Neural cell (in vitro differentiated cells): ENCODE data around the gene RHEBL1. TPM values are rescaled to one million over a fixed set of nuclear protein-coding genes. Genes with fewer than 3 reads are reported as not detected.
"Not testable (repeated sequence)": the region's sequence is repeated elsewhere in the genome, so short reads cannot be mapped to it uniquely, and the experiment has no call there.

Experiments
- H2AFZ ChIP-seq: fragments of 200-600, 300-800 bp; sonication (generic), shearing (Covaris generic); 2 replicates; pipeline ENCODE4 v1.6.0; 2014; ENCODE audit warnings: low read depth, mild to moderate bottlenecking, antibody characterized with exemption, low read length, moderate library complexity
- H3F3A ChIP-seq: fragments of 200-600 bp; shearing (Covaris generic); 2 replicates; pipeline ENCODE4 v1.6.1; 2016; ENCODE audit warnings: mild to moderate bottlenecking, moderate library complexity, mixed read lengths, antibody characterized with exemption, low read length; ENCODE audit not compliant: insufficient read depth, poor library complexity, severe bottlenecking
- H3K27ac ChIP-seq: fragments of 200-600, 300-800 bp; sonication (generic), shearing (Covaris generic); 2 replicates; pipeline ENCODE4 v1.5.1; 2014; ENCODE audit warnings: mild to moderate bottlenecking, low read length, moderate library complexity
- H3K27me3 ChIP-seq: fragments of 300-800, 200-600 bp; sonication (generic), shearing (Covaris generic); 2 replicates; pipeline ENCODE4 v1.6.0; 2014; ENCODE audit warnings: mild to moderate bottlenecking, low read depth, low read length, moderate library complexity; ENCODE audit not compliant: insufficient read depth
- H3K36me3 ChIP-seq: fragments of 300-800, 200-600 bp; sonication (generic), shearing (Covaris generic); 2 replicates; pipeline ENCODE4 v1.5.1; 2014; ENCODE audit warnings: mild to moderate bottlenecking, antibody characterized with exemption, low read length, moderate library complexity; ENCODE audit not compliant: insufficient read depth
- H3K4me2 ChIP-seq: fragments of 300-800, 200-600 bp; sonication (generic), shearing (Covaris generic); 2 replicates; pipeline ENCODE4 v1.6.0; 2014; ENCODE audit warnings: mild to moderate bottlenecking, low read length
- H3K4me3 ChIP-seq: fragments of 300-800, 200-600 bp; sonication (generic), shearing (Covaris generic); 2 replicates; pipeline ENCODE4 v1.5.1; 2014; ENCODE audit warnings: mild to moderate bottlenecking, low read length, moderate library complexity
- H3K79me2 ChIP-seq: fragments of 200-600 bp; shearing (Covaris generic); replicated peaks from 2 replicates; pipeline ENCODE4 v1.6.0; 2014; ENCODE audit warnings: mild to moderate bottlenecking, low read length, moderate library complexity; ENCODE audit not compliant: insufficient read depth
- H3K9ac ChIP-seq: fragments of 300-800, 200-600 bp; sonication (generic), shearing (Covaris generic); 2 replicates; pipeline ENCODE4 v1.6.1; 2016; ENCODE audit warnings: mild to moderate bottlenecking, low read length, mixed read lengths
- H3K9me2 ChIP-seq: fragments of 200-600 bp; shearing (Covaris generic); 2 replicates; pipeline ENCODE4 v1.6.1; 2016; ENCODE audit warnings: mild to moderate bottlenecking, low read length, mixed read lengths; ENCODE audit not compliant: insufficient read depth
- H3K9me3 ChIP-seq: fragments of 200-600, 300-800 bp; sonication (generic), shearing (Covaris generic); 2 replicates; pipeline ENCODE4 v1.6.1; 2016; ENCODE audit warnings: mild to moderate bottlenecking, mixed run types, low read length, moderate library complexity, mixed read lengths
- H4K20me1 ChIP-seq: fragments of 200-600 bp; shearing (Covaris generic); 2 replicates; pipeline ENCODE4 v1.6.1; 2016; ENCODE audit warnings: mild to moderate bottlenecking, mixed run types; ENCODE audit not compliant: insufficient read depth
- CTCF ChIP-seq: fragments of 450-650 bp; IDR thresholded peaks from 2 replicates; pipeline ENCODE4 v1.5.1; 2014; ENCODE audit warnings: antibody characterized with exemption, mild to moderate bottlenecking, moderate library complexity; ENCODE audit not compliant: poor library complexity, severe bottlenecking
- EP300 ChIP-seq: fragments of 450-650 bp; conservative IDR thresholded peaks from 2 replicates; pipeline ENCODE4 v1.6.1; 2014; ENCODE audit warnings: antibody characterized with exemption, mild to moderate bottlenecking, moderate library complexity; ENCODE audit not compliant: poor library complexity, severe bottlenecking
- EZH2 ChIP-seq: fragments of 200-600, 300-800 bp; shearing (Covaris generic), sonication (generic); IDR thresholded peaks from 2 replicates; pipeline ENCODE4 v1.6.1; 2014; ENCODE audit warnings: antibody characterized with exemption, low read length, borderline replicate concordance, mild to moderate bottlenecking; ENCODE audit not compliant: insufficient read depth, poor library complexity, severe bottlenecking
- MXI1 ChIP-seq: fragments of 450-650 bp; conservative IDR thresholded peaks from 2 replicates; pipeline ENCODE4 v1.6.1; 2014; ENCODE audit warnings: antibody characterized with exemption, mild to moderate bottlenecking; ENCODE audit not compliant: poor library complexity, severe bottlenecking
- POLR2AphosphoS5 ChIP-seq: IDR thresholded peaks from 2 replicates; pipeline ENCODE4 v1.6.1; 2012
- RAD21 ChIP-seq: fragments of 450-650 bp; conservative IDR thresholded peaks from 2 replicates; pipeline ENCODE4 v1.6.1; 2014; ENCODE audit warnings: antibody characterized with exemption, mild to moderate bottlenecking, moderate library complexity
- REST ChIP-seq: IDR thresholded peaks from 2 replicates; pipeline ENCODE4 v1.6.1; 2012; ENCODE audit warnings: borderline replicate concordance
- SMC3 ChIP-seq: fragments of 450-650 bp; conservative IDR thresholded peaks from 2 replicates; pipeline ENCODE4 v1.6.1; 2014; ENCODE audit warnings: antibody characterized with exemption, mild to moderate bottlenecking, moderate library complexity; ENCODE audit not compliant: poor library complexity
- TAF1 ChIP-seq: IDR thresholded peaks from 2 replicates; pipeline ENCODE4 v1.6.1; 2012; ENCODE audit warnings: low read depth
- polyA plus RNA-seq: library from polyadenylated mRNA; depleted of rRNA; stranded (reverse); fragments of >200 nt; gene quantifications from 2 replicates; pipeline ENCODE4 v1.2.3, GENCODE V29; 2014

Gene RHEBL1
- polyA plus RNA-seq, 1 donor from 2014 or later: 0.68 TPM

GRCh38 chr12:49064767-49065152 is 5.0 kb downstream of the RHEBL1 start:
- Histone ChIP-seq H2AFZ (no peak overlapping the region), H3K4me2 (no peak overlapping the region), H3F3A (no peaks in the 10 kb centered on the region), H4K20me1 (no peaks in the 10 kb centered on the region), H3K9me2 (no peaks in the 10 kb centered on the region), H3K36me3 (no peaks in the 10 kb centered on the region), H3K79me2 (peaks cover 4% of the 10 kb centered on the region), H3K27ac (no peak overlapping the region), H3K9ac (no peak overlapping the region), H3K27me3 (peaks cover 4% of the 10 kb centered on the region), H3K4me3 (no peak overlapping the region), H3K9me3 (no peaks in the 10 kb centered on the region)
- TF ChIP-seq REST (no peak), EP300 (no peak), SMC3 (no peak), CTCF (no peak), POLR2AphosphoS5 (no peak), EZH2 (no peak), TAF1 (no peak), MXI1 (no peak), RAD21 (no peak)

GRCh38 chr12:49061916-49062315 is 7.9 kb downstream of the RHEBL1 start:
- not testable (repeated sequence) for H2AFZ ChIP-seq, H3K4me2 ChIP-seq, H3K9ac ChIP-seq, H3K36me3 ChIP-seq, H3K27ac ChIP-seq, H3F3A ChIP-seq, H3K27me3 ChIP-seq, H3K4me3 ChIP-seq, H3K9me2 ChIP-seq, H3K9me3 ChIP-seq
- peaks cover 16% of the 10 kb centered on the region for H4K20me1 ChIP-seq
- H3K79me2 ChIP-seq: peaks cover 33% of the 10 kb centered on the region

- Histone ChIP-seq H3K79me2 (peaks cover 40% of the 10 kb centered on the region), H3K9ac (peak overlapping the region; percentile 99)
- TF ChIP-seq EP300: no peak
- TF ChIP-seq POLR2AphosphoS5: no peak
- no peak for TF ChIP-seq REST
- no peak for TF ChIP-seq EZH2
- TF ChIP-seq RAD21: no peak
- no peak for TF ChIP-seq MXI1
- TF ChIP-seq TAF1: no peak
- TF ChIP-seq SMC3: no peak
Measured at GRCh38 chr12:49061157-49061650, 8.6 kb downstream of the RHEBL1 start.

More at GRCh38 chr12:49061157-49061650, 8.6 kb downstream of the RHEBL1 start:
- Histone ChIP-seq H2AFZ (peak overlapping the region; percentile 61), H3K4me3 (peak overlapping the region; percentile 97), H3K9me3 (no peaks in the 10 kb centered on the region), H3F3A (no peaks in the 10 kb centered on the region), H4K20me1 (peaks cover 20% of the 10 kb centered on the region), H3K27ac (no peak overlapping the region), H3K9me2 (no peaks in the 10 kb centered on the region), H3K27me3 (no peaks in the 10 kb centered on the region), H3K36me3 (no peaks in the 10 kb centered on the region), H3K4me2 (peak overlapping the region; percentile 30)
